SJSA1 (cell line): Measurements from ENCODE around the gene STAM. TPM values are rescaled to one million over a fixed set of nuclear protein-coding genes. Genes with fewer than 3 reads are reported as not detected.

Experiments
- DNase-seq, 2 experiments: peaks; one replicate each; pipeline ENCODE4 v3.0.0-alpha.2; 2015 to 2020; ENCODE audit warnings: low spot score in 2 of 2, low read depth in 1 of 2
- H3K27ac ChIP-seq: fragments of 250-450 bp; sonication (Bioruptor Pico); 2 replicates; pipeline ENCODE4 v1.5.1; 2020; ENCODE audit warnings: mild to moderate bottlenecking, moderate library complexity
- H3K27me3 ChIP-seq: fragments of 250-450 bp; sonication (Bioruptor Pico); replicated peaks from 2 replicates; pipeline ENCODE4 v1.5.1; 2020; ENCODE audit warnings: mild to moderate bottlenecking, moderate library complexity
- H3K36me3 ChIP-seq: fragments of 250-450 bp; sonication (Bioruptor Pico); 2 replicates; pipeline ENCODE4 v1.5.1; 2020; ENCODE audit warnings: mild to moderate bottlenecking
- H3K4me1 ChIP-seq: fragments of 250-450 bp; sonication (Bioruptor Pico); replicated peaks from 2 replicates; pipeline ENCODE4 v1.6.1; 2021; ENCODE audit warnings: mild to moderate bottlenecking
- H3K4me3 ChIP-seq: fragments of 250-450 bp; sonication (Bioruptor Pico); 2 replicates; pipeline ENCODE4 v1.5.1; 2020; ENCODE audit warnings: mild to moderate bottlenecking
- H3K9me3 ChIP-seq: fragments of 250-450 bp; sonication (Bioruptor Pico); replicated peaks from 2 replicates; pipeline ENCODE4 v1.5.1; 2020; ENCODE audit warnings: mild to moderate bottlenecking
- total RNA-seq: library from RNA; depleted of rRNA; stranded (reverse); fragments of >200 nt; shearing (Covaris generic); gene quantifications from 2 replicates; pipeline ENCODE4 v1.2.3, GENCODE V29; 2014; rRNA removed

STAM gene
- total RNA-seq, 1 experiment from 2014 or later, result 33.8 TPM

DNA sequence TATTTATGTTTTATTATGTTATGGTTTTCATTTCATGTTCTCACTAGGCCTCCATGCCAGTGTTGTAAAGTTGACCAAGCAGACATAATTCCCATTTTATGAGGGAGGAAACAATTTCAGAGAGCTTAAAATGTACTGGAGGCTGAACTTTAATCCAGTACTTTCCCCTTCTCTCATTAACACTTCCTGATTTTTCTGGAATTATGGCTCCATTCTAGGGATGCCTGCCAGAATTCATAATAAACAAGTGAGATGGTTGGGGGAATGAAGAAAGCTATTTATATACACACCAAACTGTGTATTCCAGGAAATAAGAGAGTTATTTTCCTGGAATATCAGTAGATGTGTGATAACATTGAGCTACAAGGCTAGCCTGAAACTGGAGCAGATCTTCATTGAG lies 114.9 kb downstream of the STAM start:
- Histone ChIP-seq H3K4me3 (no peak overlapping the region), H3K27me3 (no peaks in the 10 kb centered on the region), H3K36me3 (no peaks in the 10 kb centered on the region), H3K4me1 (no peaks in the 10 kb centered on the region; the same call in 1 of the 2 replicates), H3K9me3 (no peaks in the 10 kb centered on the region), H3K27ac (no peak overlapping the region)
- no peak for DNase-seq

- H3K4me1 ChIP-seq, result no peaks in the 10 kb centered on the region
- H3K27ac ChIP-seq, result no peak overlapping the region
- no peak for DNase-seq
- no peak overlapping the region for H3K4me3 ChIP-seq
- no peaks in the 10 kb centered on the region for H3K27me3 ChIP-seq
- H3K36me3 ChIP-seq, result no peaks in the 10 kb centered on the region
- no peaks in the 10 kb centered on the region for H3K9me3 ChIP-seq
These were observed 120.2 kb downstream of the STAM start for GRCh38 chr10:17764142-17764541.

- H3K36me3 ChIP-seq, result no peaks in the 10 kb centered on the region
- no peak overlapping the region for H3K4me3 ChIP-seq
- no peaks in the 10 kb centered on the region for H3K27me3 ChIP-seq
- DNase-seq, result no peak
- H3K27ac ChIP-seq, result no peak overlapping the region
- no peaks in the 10 kb centered on the region for H3K4me1 ChIP-seq
- H3K9me3 ChIP-seq, result no peaks in the 10 kb centered on the region
These were observed 121.7 kb downstream of the STAM start for GRCh38 chr10:17765602-17766001.

Other genes with a start within 250 kb of the STAM start
- gene ST8SIA6, start 189.6 kb upstream of the STAM start, total RNA-seq, result 0.39 TPM in 1 of 2 replicates, not detected in the other
- gene HACD1, start 26.8 kb upstream of the STAM start, total RNA-seq, result 105 and 139 TPM in 2 replicates
- 0.08 TPM in 1 of 2 replicates, not detected in the other for gene TMEM236, start 108.0 kb downstream of the STAM start, total RNA-seq
- gene MRC1, start 165.2 kb downstream of the STAM start, total RNA-seq, result not detected in 2 replicates